HG03575 (cell line): ENCODE measurements around the gene DTD1.
"Not testable (repeated sequence)": the region's sequence is repeated elsewhere in the genome, so short reads cannot be mapped to it uniquely, and the experiment has no call there.

Source experiments
- ATAC-seq: cut with Tn5 transposase; IDR thresholded peaks from one replicate; pipeline ENCODE4 v1.9.1; 2021; ENCODE audit not compliant: unreplicated experiment, insufficient number of reproducible peaks, low FRiP score; ENCODE audit errors: extremely low read depth

The DTD1 gene

DNA sequence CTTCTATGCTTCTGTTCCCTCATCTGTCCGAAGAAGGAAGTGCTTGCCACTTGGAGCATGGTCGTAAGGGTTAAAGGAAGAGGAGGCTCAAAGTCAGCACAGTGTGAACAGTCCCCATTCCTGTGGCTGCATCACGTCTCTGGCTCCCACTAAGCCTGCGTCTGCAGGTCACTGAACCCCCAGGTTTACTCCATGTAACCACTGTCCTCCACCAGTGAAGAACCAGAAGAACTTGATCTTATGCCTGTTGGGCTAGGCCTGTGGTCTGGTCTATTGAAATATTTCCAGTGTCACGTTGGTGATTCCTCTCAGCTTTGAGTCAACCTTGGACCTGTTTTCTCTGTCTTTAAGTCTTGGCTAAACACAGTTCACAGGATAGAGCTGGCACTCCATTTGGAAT, 179.8 kb downstream of the DTD1 start:
- no peak for ATAC-seq

- no peak for ATAC-seq
These were observed 185.7 kb downstream of the DTD1 start for GRCh38 chr20:18773566-18773965.

DNA sequence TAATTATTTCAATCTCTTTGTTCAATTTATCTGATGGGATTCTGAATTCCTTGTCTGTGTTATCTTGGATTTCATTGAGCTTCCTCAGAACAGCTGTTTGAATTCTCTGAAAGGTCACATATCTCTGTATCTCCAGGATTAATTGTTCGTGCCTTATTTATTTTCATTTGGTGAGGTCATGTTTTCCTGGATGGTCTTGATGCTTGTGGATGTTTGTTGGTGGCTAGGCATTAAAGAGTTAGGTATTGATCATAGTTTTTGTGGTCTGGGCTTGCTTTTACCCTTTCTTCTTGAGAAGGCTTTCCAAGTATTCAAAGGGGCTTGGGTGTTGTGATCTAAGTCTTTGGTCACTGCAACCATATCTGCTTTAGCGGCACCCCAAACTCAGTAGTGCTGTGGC, 186.4 kb downstream of the DTD1 start:
- no peak for ATAC-seq

- no peak for ATAC-seq
These were observed 187.8 kb downstream of the DTD1 start for GRCh38 chr20:18775633-18776032.

GRCh38 chr20:18778690-18779392, 191.0 kb downstream of the DTD1 start:
- no peak for ATAC-seq

DNA sequence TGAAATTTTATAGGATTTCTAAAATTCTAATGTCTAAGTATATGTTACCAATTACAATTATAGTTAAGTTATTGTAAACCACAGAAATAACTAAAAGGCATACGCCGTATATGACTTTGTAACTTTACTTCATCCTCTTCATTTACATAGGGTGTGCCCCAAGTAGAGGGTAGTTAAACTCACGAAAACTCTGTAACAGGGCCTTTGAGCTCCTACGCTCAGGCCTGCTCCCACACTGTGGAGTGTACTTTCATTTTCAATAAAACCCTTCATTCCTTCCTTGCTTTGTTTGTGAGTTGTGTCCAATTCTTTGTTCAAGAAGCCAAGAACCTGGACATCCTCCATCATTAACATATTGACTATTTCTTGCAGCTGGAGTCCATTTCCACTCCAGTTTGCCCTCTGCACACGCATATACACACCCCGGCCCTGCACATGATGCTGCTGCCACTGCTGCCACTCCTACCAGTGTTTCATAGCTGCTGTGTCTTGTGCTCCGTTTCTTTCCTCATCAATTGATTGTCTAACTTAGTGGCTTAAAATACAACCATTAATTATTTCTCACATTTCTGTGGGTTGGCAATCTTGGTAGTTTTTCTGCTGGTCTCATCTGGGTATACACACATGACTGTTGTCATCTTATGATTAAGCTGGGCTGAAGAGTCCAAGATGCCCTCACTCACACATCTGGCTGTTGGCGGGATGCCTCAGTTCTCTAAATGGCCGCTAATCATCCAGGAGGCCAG, 192.7 kb downstream of the DTD1 start:
- ATAC-seq: no peak

DNA sequence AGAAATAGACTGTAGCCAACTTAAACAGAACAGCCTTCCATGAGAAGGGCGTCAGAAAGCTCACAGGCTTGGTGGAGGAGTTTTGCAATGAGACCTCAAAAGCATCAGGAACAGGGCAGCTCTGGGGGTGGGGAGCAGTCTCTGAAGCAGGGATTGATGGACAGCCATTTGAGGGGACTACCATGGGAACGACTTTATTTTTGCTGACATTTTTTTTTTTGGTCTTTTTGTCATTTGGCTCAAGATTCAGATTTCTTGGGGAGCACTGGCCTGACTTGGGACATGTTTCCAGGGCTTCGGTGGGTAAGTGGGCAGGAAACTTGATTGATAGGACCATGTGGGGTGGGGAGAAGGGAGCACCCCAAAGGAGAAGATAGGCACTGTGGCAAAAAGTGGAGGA, 193.7 kb downstream of the DTD1 start:
- ATAC-seq: no peak

DNA sequence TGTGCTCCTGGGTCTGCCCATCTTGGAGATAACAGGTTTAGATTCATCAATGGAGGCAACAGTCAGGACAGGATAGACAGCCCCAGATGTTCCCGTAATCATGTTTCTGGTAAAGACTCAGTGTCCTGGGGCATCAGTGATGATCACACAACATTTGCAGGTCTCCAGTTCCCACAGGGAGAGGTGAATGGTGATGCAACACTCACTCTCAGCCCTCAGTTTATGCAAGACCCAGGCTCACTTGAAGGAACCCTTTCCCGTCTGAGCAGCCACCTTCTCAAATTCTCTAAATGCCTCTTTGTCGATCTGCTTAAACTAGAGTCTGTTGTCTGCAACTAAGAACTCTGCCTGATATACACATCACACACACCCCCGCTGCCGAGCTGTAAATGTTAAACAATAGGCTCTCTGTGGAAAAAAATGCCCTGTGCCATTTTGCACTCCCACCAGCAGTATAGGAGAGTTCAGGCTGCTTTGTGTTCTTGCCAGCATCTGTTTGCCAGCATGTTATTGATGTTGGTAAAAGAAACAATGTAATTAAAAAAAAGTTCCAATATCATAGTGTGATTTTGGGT, 195.6 kb downstream of the DTD1 start:
- no peak for ATAC-seq

DNA sequence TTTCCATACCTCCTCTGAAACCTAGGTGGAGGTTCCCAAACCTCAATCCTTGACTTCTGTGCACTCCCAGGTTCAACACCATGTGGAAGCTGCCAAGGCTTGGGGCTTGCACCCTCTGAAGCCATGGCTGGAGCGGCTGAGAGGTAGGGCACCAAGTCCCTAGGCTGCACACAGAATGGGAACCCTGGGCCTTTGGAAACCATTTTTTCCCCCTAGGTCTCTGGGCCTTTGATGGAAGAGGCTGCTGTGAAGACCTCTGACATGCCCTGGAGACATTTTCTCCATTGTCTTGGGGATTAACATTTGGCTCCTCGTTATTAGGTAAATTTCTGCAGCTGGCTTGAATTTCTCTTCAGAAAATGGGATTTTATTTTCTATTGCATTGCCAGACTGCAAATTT, 199.2 kb downstream of the DTD1 start:
- ATAC-seq: not testable (repeated sequence)

DNA sequence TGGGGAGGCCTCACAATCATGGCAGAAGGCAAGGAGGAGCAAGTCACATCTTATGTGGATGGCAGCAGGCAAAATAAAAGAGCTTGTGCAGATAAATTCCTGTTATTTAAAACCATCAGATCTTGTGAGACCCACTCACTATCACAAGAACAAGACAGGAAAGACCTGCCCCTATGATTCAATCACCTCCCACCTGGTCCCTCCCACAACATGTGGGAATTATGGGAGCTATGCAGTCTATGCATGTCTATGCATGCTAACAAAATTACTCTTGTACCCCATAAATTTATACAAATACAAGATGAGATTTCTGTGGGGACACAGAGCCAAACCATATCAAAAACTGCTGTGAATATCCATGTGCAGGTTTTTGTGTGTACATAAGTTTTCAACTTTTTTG, 200.2 kb downstream of the DTD1 start:
- ATAC-seq: no peak

- ATAC-seq: no peak
These were observed 202.9 kb downstream of the DTD1 start for GRCh38 chr20:18790787-18791186.

DNA sequence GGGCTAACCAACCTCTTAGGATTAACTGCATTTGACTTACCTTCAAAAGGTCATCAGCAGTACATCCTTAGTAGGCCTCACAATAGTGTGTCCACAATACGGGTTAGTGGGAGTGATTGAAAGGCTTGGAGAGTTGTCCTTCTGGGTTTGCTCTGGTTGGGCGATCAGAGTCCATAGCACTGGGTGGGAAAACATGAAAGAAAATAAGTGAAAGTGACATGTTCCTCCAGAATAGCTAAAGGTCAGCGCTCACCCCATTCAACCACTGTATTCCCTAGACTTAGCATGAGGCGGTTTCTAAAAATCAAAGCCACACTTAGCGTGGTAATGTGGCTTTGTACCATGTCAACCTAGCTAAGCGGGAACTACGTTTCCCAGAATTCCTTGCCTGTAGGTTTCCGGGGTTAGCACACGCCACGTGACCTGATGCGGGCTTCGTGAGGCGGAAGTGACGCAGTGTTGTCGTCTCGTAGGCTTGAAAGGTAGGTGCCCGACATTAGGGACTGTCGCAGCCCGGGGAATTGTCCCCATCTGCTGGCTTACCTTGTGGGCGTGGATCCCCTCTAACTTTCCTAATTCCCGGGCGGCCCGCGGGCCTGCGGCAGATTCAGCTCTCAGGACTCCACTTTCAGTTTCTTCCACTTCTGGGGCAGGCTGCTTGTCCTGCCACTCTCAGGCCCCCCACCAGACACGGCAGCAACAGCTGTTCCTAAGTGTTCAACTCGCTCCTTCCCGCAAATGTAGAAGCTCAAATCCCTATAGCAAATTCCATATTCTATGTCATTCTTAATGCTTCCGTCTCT, 206.0 kb downstream of the DTD1 start:
- peak; percentile 85 for ATAC-seq

- no peak for ATAC-seq
These were observed 206.6 kb downstream of the DTD1 start for GRCh38 chr20:18794428-18794787.

GRCh38 chr20:18795366-18795765, 207.5 kb downstream of the DTD1 start:
- ATAC-seq: no peak

DNA sequence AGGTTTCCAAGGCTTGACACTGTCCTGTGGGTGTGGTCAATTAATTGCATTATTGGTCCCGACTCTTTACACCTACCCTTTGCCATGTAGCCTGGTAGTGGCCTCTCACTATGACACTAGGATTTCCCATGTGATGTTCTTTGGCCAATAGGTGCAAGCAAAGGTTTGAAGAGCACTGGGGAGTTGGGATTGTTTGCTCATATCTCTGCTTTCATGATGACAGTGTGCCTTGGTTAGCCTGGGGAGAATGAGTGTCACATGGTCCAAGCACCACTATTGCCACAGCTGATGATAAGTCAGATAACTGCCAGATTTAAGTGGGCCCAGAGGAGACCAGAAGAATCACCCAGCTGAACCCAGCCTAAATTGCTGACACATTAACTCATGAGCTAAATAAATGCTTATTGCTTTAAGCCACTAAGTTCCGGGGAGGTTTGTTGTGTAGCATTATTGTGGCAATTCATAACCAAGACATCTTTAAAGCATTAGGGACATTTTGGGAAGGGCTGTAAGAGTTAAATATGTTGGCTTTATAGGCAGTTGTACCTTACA, 208.5 kb downstream of the DTD1 start:
- ATAC-seq: no peak

GRCh38 chr20:18801516-18801915, 213.7 kb downstream of the DTD1 start:
- ATAC-seq: no peak

DNA sequence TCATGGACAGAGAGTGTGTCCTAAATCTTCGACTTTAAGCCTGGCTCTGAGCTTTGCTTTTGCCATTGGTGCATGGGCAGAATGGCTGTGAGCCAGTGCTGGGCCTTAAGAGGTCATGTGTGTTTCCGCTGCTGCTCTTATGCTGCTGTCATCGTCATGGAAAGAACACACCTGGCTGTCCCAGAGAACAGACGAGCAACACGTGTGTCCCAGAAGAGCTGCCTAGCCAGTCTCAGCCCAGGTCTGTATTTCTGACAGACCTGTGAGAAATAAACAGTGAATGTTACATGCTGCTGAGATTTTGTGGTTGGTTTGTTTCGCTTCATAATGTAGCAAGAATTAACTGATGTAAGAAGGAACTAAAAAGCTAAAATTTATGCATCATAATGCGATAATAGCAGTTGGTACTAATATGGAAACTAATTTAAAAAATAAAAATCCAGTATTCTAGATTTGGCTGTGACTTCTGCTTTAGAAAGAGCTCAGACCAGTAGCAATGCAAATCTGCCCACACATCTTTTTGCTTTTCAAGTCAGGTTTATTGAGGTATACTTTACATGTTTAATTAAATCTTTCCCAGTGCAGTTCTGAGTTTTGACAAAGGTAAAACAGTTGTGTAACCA, 214.3 kb downstream of the DTD1 start:
- ATAC-seq: no peak

DNA sequence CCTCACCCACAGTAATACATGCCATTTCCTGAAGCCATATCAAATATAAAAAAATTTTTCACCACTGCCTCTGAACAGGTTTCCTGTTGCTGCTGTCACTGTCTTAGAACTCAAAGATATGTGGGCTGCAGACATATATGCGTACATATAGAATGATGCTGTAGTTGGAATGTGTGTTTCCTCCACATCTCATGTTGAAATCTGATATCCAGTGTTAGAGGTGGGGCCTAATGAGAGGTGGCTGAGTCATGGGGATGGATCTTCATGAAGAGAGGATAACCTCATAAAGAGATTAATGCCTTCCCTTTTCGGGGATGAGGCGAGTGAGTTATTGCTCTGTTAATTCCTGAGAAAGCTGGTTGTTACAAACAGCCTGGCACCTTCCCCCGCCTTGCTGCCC, 218.0 kb downstream of the DTD1 start:
- no peak for ATAC-seq

GRCh38 chr20:18808712-18809111, 220.9 kb downstream of the DTD1 start:
- no peak for ATAC-seq
